Spleen (tissue), 11 donors: ENCODE measurements around the gene RNASEH1. TPM values are rescaled to one million over a fixed set of nuclear protein-coding genes. Genes with fewer than 3 reads are reported as not detected.

Experiments
- DNase-seq: peaks from one replicate; pipeline ENCODE4 v3.0.0-alpha.2; 2020
- H3K27ac ChIP-seq, 8 donors: fragments of 200-600 bp; sonication (generic) in 7 of 8; 1 replicate in 4 of 8; 2 replicates in 4 of 8; pipeline versions ENCODE4 v1.5.0 to v1.8.0; 2016 to 2021; ENCODE audit warnings: inconsistent platforms in 4 of 8, mild to moderate bottlenecking in 4 of 8, moderate library complexity in 1 of 8
- H3K27me3 ChIP-seq, 7 donors: fragments of 200-600 bp; sonication (generic) in 6 of 7; replicated peaks in 1 of 7; 1 replicate in 4 of 7; 2 replicates in 3 of 7; pipeline versions ENCODE4 v1.5.0 to v1.8.0; 2016 to 2021; ENCODE audit warnings: inconsistent platforms in 3 of 7, mild to moderate bottlenecking in 1 of 7
- H3K36me3 ChIP-seq, 6 donors: fragments of 200-600 bp; sonication (generic) in 5 of 6; 1 replicate in 4 of 6; 2 replicates in 2 of 6; pipeline versions ENCODE4 v1.5.0 to v1.8.0; 2016 to 2021; ENCODE audit warnings: inconsistent platforms in 2 of 6
- H3K4me1 ChIP-seq, 6 donors: fragments of 200-600 bp; sonication (generic) in 5 of 6; 1 replicate in 3 of 6; 2 replicates in 3 of 6; pipeline versions ENCODE4 v1.5.0 to v1.8.0; 2016 to 2021; ENCODE audit warnings: inconsistent platforms in 3 of 6
- H3K4me3 ChIP-seq, 8 donors: fragments of 200-600 bp; sonication (generic) in 7 of 8; 1 replicate in 4 of 8; 2 replicates in 4 of 8; pipeline versions ENCODE4 v1.5.0 to v1.8.0; 2016 to 2021; ENCODE audit warnings: inconsistent platforms in 4 of 8, mild to moderate bottlenecking in 4 of 8, moderate library complexity in 2 of 8
- H3K9me3 ChIP-seq, 8 donors: fragments of 200-600 bp; sonication (generic) in 7 of 8; 1 replicate in 4 of 8; 2 replicates in 4 of 8; pipeline versions ENCODE4 v1.5.0 to v1.8.0; 2016 to 2021; ENCODE audit warnings: inconsistent platforms in 4 of 8
- CTCF ChIP-seq, 11 experiments: fragments of 200-600 bp in 7 of 11; fragments of 450-650 bp in 4 of 11; sonication (generic) in 4 of 11; IDR thresholded peaks in 8 of 11; conservative IDR thresholded peaks in 3 of 11; 1 replicate in 7 of 11; 2 replicates in 4 of 11; pipeline versions ENCODE4 v1.4.0 to v1.8.0; 2016 to 2021; ENCODE audit warnings: antibody characterized with exemption in 11 of 11, inconsistent platforms in 4 of 11, mild to moderate bottlenecking in 1 of 11
- POLR2A ChIP-seq, 3 donors: fragments of 450-650 bp; IDR thresholded peaks; one replicate each; pipeline ENCODE4 v1.5.1; 2017; ENCODE audit warnings: antibody characterized with exemption in 3 of 3, mild to moderate bottlenecking in 1 of 3
- POLR2AphosphoS5 ChIP-seq, 3 donors: sonication (generic); formaldehyde crosslinking; IDR thresholded peaks; one replicate each; pipeline ENCODE4 v1.5.1; 2017; ENCODE audit warnings: antibody characterized with exemption in 3 of 3
- WGBS, 5 donors: extraction: QIAGEN DNeasy Blood & Tissue Kit in 3 of 5; methylation state at CpG; one replicate each; pipeline versions ENCODE4 v1.1.5 to v1.1.7; 2013 to 2018; 5-methylcytosine and 5-hydroxymethylcytosine counted together
- intact Hi-C: fragments of 100-400 bp; cut with DNase I; formaldehyde crosslinking; loops from one replicate; pipeline ENCODE4 v1.15.0; 2023; ENCODE audit warnings: low total_unique reads
- polyA plus RNA-seq, 3 donors: library from polyadenylated mRNA; stranded (reverse); fragments of 200-250 nt; gene quantifications; one replicate each; pipeline ENCODE4 v1.2.1, GENCODE V29; 2013
- total RNA-seq, 7 donors: library from RNA; depleted of rRNA in 3 of 7; stranded (reverse); fragments of >200 nt in 3 of 7; fragmentation: NEBNext Ultra II Directional in 4 of 7; extraction: Animal tissue kit (Norgen Biotek cat#: 25700) in 4 of 7; gene quantifications; one replicate each; pipeline versions ENCODE4 v1.1.0 to v1.2.1, GENCODE V29; 2016 to 2021
- donor health status: healthy with polysubstance abuse.
- donor health status: DM: no; HTN: no; CAD: no; lungs with moderate emphysema.
- donor health status: DM: no; HTN: no; CAD: no.
- donor health status: Bipolar disorder and iron deficiency.
- donor health status: healthy.
- donor health status: DM: no; HTN: no; CAD: no.
- donor health status: DM: yes; HTN: yes; CAD: no.

RNASEH1 gene
- total and polyA plus RNA-seq, 10 donors: 4.3 to 24.7 (median 18.2) TPM

GRCh38 chr2:3602553-3603339 is 44.6 kb upstream of the RNASEH1 start:
- peak; percentile 75 for DNase-seq
- WGBS, 5 donors: 87 to 93% (median 91%) methylated on average over 24 to 25 of the region's 25 CpGs
- no peaks in the 10 kb centered on the region for H3K36me3 ChIP-seq
- H3K27me3 ChIP-seq: no peaks in the 10 kb centered on the region
- TF ChIP-seq CTCF (IDR thresholded peaks at IDR 0.05 in 8 of 11, conservative IDR thresholded peaks at IDR 0.05 in 3 of 11) (no peak), POLR2A (IDR thresholded peaks at IDR 0.05) (no peak), POLR2AphosphoS5 (IDR thresholded peaks at IDR 0.05) (no peak)
- H3K9me3 ChIP-seq: no peaks in the 10 kb centered on the region
- no peaks in the 10 kb centered on the region for H3K4me1 ChIP-seq
- intact Hi-C loops: no loop called here
- no peak overlapping the region for H3K27ac ChIP-seq
- H3K4me3 ChIP-seq: no peak overlapping the region

- intact Hi-C loops: no loop called here
- no peaks in the 10 kb centered on the region for H3K9me3 ChIP-seq
- no peak overlapping the region for H3K27ac ChIP-seq
- WGBS, 5 donors: 73 to 82% (median 79%) methylated on average over 22 of the region's 22 CpGs
- TF ChIP-seq CTCF (IDR thresholded peaks at IDR 0.05 in 8 of 11, conservative IDR thresholded peaks at IDR 0.05 in 3 of 11) (no peak), POLR2AphosphoS5 (IDR thresholded peaks at IDR 0.05) (no peak), POLR2A (IDR thresholded peaks at IDR 0.05) (no peak)
- H3K4me3 ChIP-seq: no peak overlapping the region
- H3K27me3 ChIP-seq: no peaks in the 10 kb centered on the region
- no peaks in the 10 kb centered on the region for H3K4me1 ChIP-seq
- DNase-seq: no peak
- no peaks in the 10 kb centered on the region for H3K36me3 ChIP-seq
These were observed 43.6 kb upstream of the RNASEH1 start for GRCh38 chr2:3601561-3602271.

GRCh38 chr2:3600256-3600855 is 42.2 kb upstream of the RNASEH1 start:
- no peaks in the 10 kb centered on the region for H3K9me3 ChIP-seq

More at GRCh38 chr2:3600256-3600855, 42.2 kb upstream of the RNASEH1 start:
- intact Hi-C loops: no loop called here
- WGBS, 5 donors: 80 to 90% (median 87%) methylated on average over 11 of the region's 11 CpGs
- no peak overlapping the region for H3K27ac ChIP-seq
- DNase-seq: no peak
- TF ChIP-seq CTCF (IDR thresholded peaks at IDR 0.05 in 8 of 11, conservative IDR thresholded peaks at IDR 0.05 in 3 of 11): no peak
- TF ChIP-seq POLR2AphosphoS5 (IDR thresholded peaks at IDR 0.05): no peak
- TF ChIP-seq POLR2A (IDR thresholded peaks at IDR 0.05): no peak
- no peaks in the 10 kb centered on the region for H3K36me3 ChIP-seq
- no peak overlapping the region for H3K4me3 ChIP-seq
- peaks cover 0 to under 1% (median 0%) of the 10 kb centered on the region in 6 donors for H3K4me1 ChIP-seq
- H3K27me3 ChIP-seq: no peaks in the 10 kb centered on the region
